Measurements from ENCODE around the gene CHID1. TPM values are rescaled to one million over a fixed set of nuclear protein-coding genes. Genes with fewer than 3 reads are reported as not detected.

Gene CHID1
- total RNA-seq, 4 donors from 2014 or later: 37.4 to 55.4 (median 47.2) TPM

- TF ChIP-seq CTCF (IDR thresholded peaks at IDR 0.05) (no peak), POLR2A (IDR thresholded peaks at IDR 0.05; ENCODE audit: low read depth) (no peak), POLR2AphosphoS5 (IDR thresholded peaks at IDR 0.05) (no peak), EP300 (IDR thresholded peaks at IDR 0.05) (no peak)
- intact Hi-C loops (cut with DNase I): no loop called here
- no peak for DNase-seq (ENCODE audit: extremely low spot score)
- Histone ChIP-seq H3K9me3 (no peaks in the 10 kb centered on the region), H3K36me3 (peaks cover 0 to 13% (median 4%) of the 10 kb centered on the region in 4 donors), H3K4me1 (peaks cover 20 to 51% (median 46%) of the 10 kb centered on the region in 4 donors), H3K27ac (replicated peaks in 1 of 4) (peak overlapping the region; percentile 90 to 99 (median 97)), H3K4me3 (no peak overlapping the region), H3K27me3 (no peaks in the 10 kb centered on the region)
- WGBS: 86% methylated on average over 16 of the region's 19 CpGs
Observed at GRCh38 chr11:923691-924405, 13.2 kb upstream of the CHID1 start.

GRCh38 chr11:921921-922678 lies 11.5 kb upstream of the CHID1 start:
- WGBS: 81% methylated on average over 10 of the region's 15 CpGs
- TF ChIP-seq POLR2AphosphoS5 (IDR thresholded peaks at IDR 0.05) (no peak), EP300 (IDR thresholded peaks at IDR 0.05) (no peak), CTCF (IDR thresholded peaks at IDR 0.05) (no peak), POLR2A (IDR thresholded peaks at IDR 0.05; ENCODE audit: low read depth) (no peak)
- no peak for DNase-seq (ENCODE audit: extremely low spot score)
- Histone ChIP-seq H3K9me3 (no peaks in the 10 kb centered on the region), H3K27ac (replicated peaks in 1 of 4) (no peak overlapping the region), H3K4me3 (no peak overlapping the region), H3K36me3 (peaks cover 0 to 2% (median under 1%) of the 10 kb centered on the region in 4 donors), H3K4me1 (peaks cover 13 to 34% (median 30%) of the 10 kb centered on the region in 4 donors), H3K27me3 (no peaks in the 10 kb centered on the region)
- intact Hi-C loops (cut with DNase I): no loop called here

- H3K36me3 ChIP-seq: no peaks in the 10 kb centered on the region
- H3K4me3 ChIP-seq: no peak overlapping the region
- H3K4me1 ChIP-seq: peaks cover 0 to 12% (median 8%) of the 10 kb centered on the region in 4 donors
- no peaks in the 10 kb centered on the region for H3K9me3 ChIP-seq
- no peak for DNase-seq (ENCODE audit: extremely low spot score)
- H3K27me3 ChIP-seq: no peaks in the 10 kb centered on the region
- WGBS: 100% methylated on average over 1 of the region's 8 CpGs
- intact Hi-C loops (cut with DNase I): no loop called here
- H3K27ac ChIP-seq (replicated peaks in 1 of 4): peak overlapping the region in 2 of 4 donors; percentile 7 to 12
- TF ChIP-seq POLR2A (IDR thresholded peaks at IDR 0.05; ENCODE audit: low read depth): no peak
- no peak for TF ChIP-seq EP300 (IDR thresholded peaks at IDR 0.05)
Observed at GRCh38 chr11:917426-917825, 6.8 kb upstream of the CHID1 start.

- DNase-seq (ENCODE audit: extremely low spot score): no peak
- Histone ChIP-seq H3K27ac (replicated peaks in 1 of 4) (peak overlapping the region; percentile 28 to 60 (median 48)), H3K27me3 (no peaks in the 10 kb centered on the region), H3K4me1 (peaks cover 8 to 25% (median 22%) of the 10 kb centered on the region in 4 donors), H3K36me3 (no peaks in the 10 kb centered on the region), H3K4me3 (no peak overlapping the region), H3K9me3 (no peaks in the 10 kb centered on the region)
- 76% methylated on average over 7 of the region's 21 CpGs for WGBS
- intact Hi-C loops (cut with DNase I): no loop called here
- TF ChIP-seq EP300 (IDR thresholded peaks at IDR 0.05): no peak
- TF ChIP-seq CTCF (IDR thresholded peaks at IDR 0.05): no peak
- peak in 1 of 2 donors; percentile 41 for TF ChIP-seq POLR2AphosphoS5 (IDR thresholded peaks at IDR 0.05)
- no peak for TF ChIP-seq POLR2A (IDR thresholded peaks at IDR 0.05; ENCODE audit: low read depth)
Observed at GRCh38 chr11:914747-915501, 4.3 kb upstream of the CHID1 start.

All from esophagus muscularis mucosa (tissue), 4 donors.